ENCODE data around the gene SLC48A1. TPM values are rescaled to one million over a fixed set of nuclear protein-coding genes. Genes with fewer than 3 reads are reported as not detected.
A peak's percentile ranks its signal among the peaks of the same experiment; 100 is the strongest.

Gene SLC48A1
- polyA plus RNA-seq, 1 donor (not counting 4 experiments of a cell fraction or from before 2014, with no cell fraction given), result 8.1 TPM

GRCh38 chr12:47816403-47817271, 43.6 kb downstream of the SLC48A1 start:
- dilution Hi-C loops (cut with MboI; ENCODE audit: extremely low pct_ligation_motif_present, low sequenced_read_pairs), result no loop called here
- H3K4me3 ChIP-seq (ENCODE audit: control insufficient read depth in 2 of 3, extremely low read depth in 1 of 3, insufficient read depth in 2 of 3, low read depth in 1 of 3, low read length in 3 of 3), result peak overlapping the region in 1 of 3 experiments; percentile 2
- H2AFZ ChIP-seq (ENCODE audit: control insufficient read depth, low read length), result no peak overlapping the region
- peak overlapping the region; percentile 91 for H3K4me2 ChIP-seq (ENCODE audit: control insufficient read depth, extremely low read depth, insufficient read depth, low read depth, low read length)
- DNase-seq (ENCODE audit: low read depth, low spot score) (no peak), FAIRE-seq (no peak)
- peaks cover 86% of the 10 kb centered on the region for H3K79me2 ChIP-seq (ENCODE audit: control insufficient read depth, insufficient read depth, low read length)
- H3K27ac ChIP-seq (ENCODE audit: control insufficient read depth, insufficient read depth, low read length), result no peak overlapping the region
- peaks cover 7% of the 10 kb centered on the region for H4K20me1 ChIP-seq (ENCODE audit: control insufficient read depth, extremely low read depth, insufficient read depth, low read length)
- peaks cover 60% of the 10 kb centered on the region for H3K4me1 ChIP-seq (ENCODE audit: control insufficient read depth, extremely low read depth, insufficient read depth, low read length)
- H3K9ac ChIP-seq (ENCODE audit: control insufficient read depth, extremely low read depth, insufficient read depth, low read length), result peak overlapping the region; percentile 1
- H3K9me3 ChIP-seq (ENCODE audit: control insufficient read depth, low read depth, low read length), result no peaks in the 10 kb centered on the region
- H3K36me3 ChIP-seq (ENCODE audit: control insufficient read depth in 2 of 2, extremely low read depth in 1 of 2, insufficient read depth in 2 of 2, low read length in 2 of 2), result peaks cover 3 to 27% of the 10 kb centered on the region in 2 experiments
- no peaks in the 10 kb centered on the region for H3K27me3 ChIP-seq (ENCODE audit: control insufficient read depth, extremely low read depth, insufficient read depth, low read length)
- peaks cover 17% of the 10 kb centered on the region for H3K9me1 ChIP-seq (ENCODE audit: control insufficient read depth, extremely low read depth, insufficient read depth, low read length)
- no peak for TF ChIP-seq CTCF (optimal IDR thresholded peaks at IDR 0.05 in 1 of 3, IDR thresholded peaks at IDR 0.05 in 1 of 3, conservative IDR thresholded peaks at IDR 0.05 in 1 of 3; ENCODE audit: extremely low read depth in 1 of 3, insufficient read depth in 2 of 3, low read length in 3 of 3)
- TF ChIP-seq EZH2 (IDR thresholded peaks at IDR 0.05; ENCODE audit: low read length), result no peak

DNA sequence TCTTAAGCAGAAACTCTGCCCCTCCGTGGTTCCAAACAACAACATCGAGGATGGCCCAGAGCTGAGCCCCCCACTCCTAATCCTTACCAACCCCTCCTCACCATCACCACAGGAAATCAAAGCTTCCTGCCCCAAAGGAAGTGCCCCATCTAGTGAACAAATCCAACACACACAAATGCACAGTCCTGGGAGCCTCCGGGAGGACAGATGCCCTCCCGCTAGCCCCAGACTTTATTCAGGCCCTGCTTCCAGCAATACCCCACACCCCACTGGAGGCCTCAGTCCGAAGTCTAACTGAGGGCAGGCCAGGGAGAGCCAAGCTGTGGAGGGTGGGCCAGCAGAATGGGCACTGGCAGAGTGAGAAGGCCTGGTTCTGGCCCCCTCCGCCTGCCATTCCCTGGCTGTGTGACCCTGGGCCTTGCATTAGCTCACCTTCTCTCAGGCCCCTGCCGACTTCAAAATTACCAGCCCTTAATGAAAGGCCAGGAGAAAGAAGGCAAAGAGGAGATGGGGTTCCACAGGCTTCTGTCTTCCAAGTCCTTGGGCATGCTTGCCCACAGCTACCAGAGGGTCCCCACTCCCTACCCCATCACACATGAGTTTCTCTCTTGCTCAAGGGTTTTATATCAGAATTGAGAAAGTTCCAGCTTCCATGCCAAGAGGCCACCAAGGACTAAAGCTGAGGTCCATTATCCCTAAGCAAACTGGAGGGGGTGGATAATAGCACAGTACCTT, 44.4 kb downstream of the SLC48A1 start:
- peaks cover 7% of the 10 kb centered on the region for H4K20me1 ChIP-seq (ENCODE audit: control insufficient read depth, extremely low read depth, insufficient read depth, low read length)
- peak overlapping the region; percentile 8 for H3K27ac ChIP-seq (ENCODE audit: control insufficient read depth, insufficient read depth, low read length)
- no peak for FAIRE-seq
- peaks cover 3 to 23% of the 10 kb centered on the region in 2 experiments for H3K36me3 ChIP-seq (ENCODE audit: control insufficient read depth in 2 of 2, extremely low read depth in 1 of 2, insufficient read depth in 2 of 2, low read length in 2 of 2)
- H3K27me3 ChIP-seq (ENCODE audit: control insufficient read depth, extremely low read depth, insufficient read depth, low read length), result no peaks in the 10 kb centered on the region
- DNase-seq (ENCODE audit: low read depth, low spot score), result no peak
- peak overlapping the region; percentile 91 for H3K4me2 ChIP-seq (ENCODE audit: control insufficient read depth, extremely low read depth, insufficient read depth, low read depth, low read length)
- H3K4me3 ChIP-seq (ENCODE audit: control insufficient read depth in 2 of 3, extremely low read depth in 1 of 3, insufficient read depth in 2 of 3, low read depth in 1 of 3, low read length in 3 of 3), result peak overlapping the region in 2 of 3 experiments; percentile 79 to 82
- peaks cover 78% of the 10 kb centered on the region for H3K79me2 ChIP-seq (ENCODE audit: control insufficient read depth, insufficient read depth, low read length)
- H3K9me1 ChIP-seq (ENCODE audit: control insufficient read depth, extremely low read depth, insufficient read depth, low read length), result peaks cover 13% of the 10 kb centered on the region
- H2AFZ ChIP-seq (ENCODE audit: control insufficient read depth, low read length), result no peak overlapping the region
- peak overlapping the region; percentile 69 for H3K9ac ChIP-seq (ENCODE audit: control insufficient read depth, extremely low read depth, insufficient read depth, low read length)
- no peaks in the 10 kb centered on the region for H3K9me3 ChIP-seq (ENCODE audit: control insufficient read depth, low read depth, low read length)
- peaks cover 58% of the 10 kb centered on the region for H3K4me1 ChIP-seq (ENCODE audit: control insufficient read depth, extremely low read depth, insufficient read depth, low read length)
- TF ChIP-seq EZH2 (IDR thresholded peaks at IDR 0.05; ENCODE audit: low read length) (no peak), CTCF (optimal IDR thresholded peaks at IDR 0.05 in 1 of 3, IDR thresholded peaks at IDR 0.05 in 1 of 3, conservative IDR thresholded peaks at IDR 0.05 in 1 of 3; ENCODE audit: extremely low read depth in 1 of 3, insufficient read depth in 2 of 3, low read length in 3 of 3) (peak in 2 of 3 experiments; percentile 16 to 17)
- dilution Hi-C loops (cut with MboI; ENCODE audit: extremely low pct_ligation_motif_present, low sequenced_read_pairs), result no loop called here
